Glutamatergic neuron (in vitro differentiated cells): ENCODE data around the gene CNBD2. TPM values are rescaled to one million over a fixed set of nuclear protein-coding genes. Genes with fewer than 3 reads are reported as not detected.
"Not testable (repeated sequence)": the region's sequence is repeated elsewhere in the genome, so short reads cannot be mapped to it uniquely, and the experiment has no call there.

ENCODE experiments used
- DNase-seq: peaks from one replicate; pipeline ENCODE4 v3.0.0; 2022
- H3K27ac Mint-ChIP-seq: one replicate; pipeline ENCODE4 v1.8.0; 2020; ENCODE audit warnings: mild to moderate bottlenecking, mixed read lengths, inconsistent platforms; ENCODE audit not compliant: unreplicated experiment
- H3K27me3 Mint-ChIP-seq: one replicate; pipeline ENCODE4 v1.8.0; 2020; ENCODE audit warnings: mild to moderate bottlenecking, moderate library complexity, mixed read lengths, inconsistent platforms; ENCODE audit not compliant: unreplicated experiment
- H3K36me3 Mint-ChIP-seq: one replicate; pipeline ENCODE4 v1.8.0; 2020; ENCODE audit warnings: mild to moderate bottlenecking, mixed read lengths, inconsistent platforms; ENCODE audit not compliant: unreplicated experiment
- H3K4me1 Mint-ChIP-seq: one replicate; pipeline ENCODE4 v1.8.0; 2020; ENCODE audit warnings: mild to moderate bottlenecking, low read depth, mixed read lengths, inconsistent platforms; ENCODE audit not compliant: unreplicated experiment
- H3K4me3 Mint-ChIP-seq: one replicate; pipeline ENCODE4 v1.8.0; 2020; ENCODE audit warnings: mild to moderate bottlenecking, mixed read lengths, inconsistent platforms; ENCODE audit not compliant: unreplicated experiment
- H3K9me3 Mint-ChIP-seq: one replicate; pipeline ENCODE4 v1.8.0; 2020; ENCODE audit warnings: mild to moderate bottlenecking, moderate library complexity, mixed read lengths, inconsistent platforms; ENCODE audit not compliant: unreplicated experiment
- CTCF ChIP-seq: fragments of 200-600 bp; sonication (generic); IDR thresholded peaks from one replicate; pipeline ENCODE4 v1.5.0; 2021; ENCODE audit not compliant: partially characterized antibody, unreplicated experiment
- total RNA-seq: library from RNA; stranded (reverse); fragmentation: NEBNext Ultra II Directional; extraction: Animal tissue kit (Norgen Biotek cat#: 25700); gene quantifications from one replicate; pipeline ENCODE4 v1.2.1, GENCODE V29; 2021; ENCODE audit not compliant: unreplicated experiment

The CNBD2 gene
- total RNA-seq, 1 donor from 2014 or later = 4.7 TPM

- TF ChIP-seq CTCF = no peak
- H3K4me3 Mint-ChIP-seq = no peak overlapping the region
- peaks cover 4% of the 10 kb centered on the region for H3K9me3 Mint-ChIP-seq
- no peaks in the 10 kb centered on the region for H3K4me1 Mint-ChIP-seq
- DNase-seq = no peak
- peaks cover 4% of the 10 kb centered on the region for H3K36me3 Mint-ChIP-seq
- peaks cover 2% of the 10 kb centered on the region for H3K27me3 Mint-ChIP-seq
- H3K27ac Mint-ChIP-seq = no peak overlapping the region
Observed at GRCh38 chr20:36074983-36075382, 106.6 kb downstream of the CNBD2 start.

- DNase-seq, H3K4me1 Mint-ChIP-seq, H3K27ac Mint-ChIP-seq, H3K27me3 Mint-ChIP-seq, H3K4me3 Mint-ChIP-seq, H3K9me3 Mint-ChIP-seq, H3K36me3 Mint-ChIP-seq: not testable (repeated sequence)
Observed at GRCh38 chr20:36077762-36078161, 109.4 kb downstream of the CNBD2 start.

GRCh38 chr20:36079486-36079885 is 111.1 kb downstream of the CNBD2 start:
- no peaks in the 10 kb centered on the region for H3K4me1 Mint-ChIP-seq
- DNase-seq = no peak
- H3K9me3 Mint-ChIP-seq = peaks cover 5% of the 10 kb centered on the region

GRCh38 chr20:36079984-36080383 is 111.6 kb downstream of the CNBD2 start:
- not testable (repeated sequence) for H3K9me3 Mint-ChIP-seq, DNase-seq, H3K27ac Mint-ChIP-seq, H3K4me3 Mint-ChIP-seq, H3K4me1 Mint-ChIP-seq, H3K27me3 Mint-ChIP-seq
- peaks cover 14% of the 10 kb centered on the region for H3K36me3 Mint-ChIP-seq

More at GRCh38 chr20:36079486-36079885, 111.1 kb downstream of the CNBD2 start:
- H3K27me3 Mint-ChIP-seq = peaks cover 2% of the 10 kb centered on the region
- H3K27ac Mint-ChIP-seq = peak overlapping the region; percentile 39
- peaks cover 11% of the 10 kb centered on the region for H3K36me3 Mint-ChIP-seq
- TF ChIP-seq CTCF = no peak
- H3K4me3 Mint-ChIP-seq = no peak overlapping the region

Other genes with a start within 250 kb of the CNBD2 start
- gene RBM39, start 226.3 kb upstream of the CNBD2 start, total RNA-seq = 358 TPM
- 76.1 TPM for gene PHF20, start 196.6 kb upstream of the CNBD2 start, total RNA-seq
- gene SCAND1, start 14.1 kb upstream of the CNBD2 start, total RNA-seq = 97.8 TPM
- gene EPB41L1, start 186.2 kb downstream of the CNBD2 start, total RNA-seq = 54.1 TPM